ENCODE results near the gene KRTAP1-4. TPM values are rescaled to one million over a fixed set of nuclear protein-coding genes. Genes with fewer than 3 reads are reported as not detected.

Gene KRTAP1-4
- polyA plus RNA-seq, 3 donors, result not detected

DNA sequence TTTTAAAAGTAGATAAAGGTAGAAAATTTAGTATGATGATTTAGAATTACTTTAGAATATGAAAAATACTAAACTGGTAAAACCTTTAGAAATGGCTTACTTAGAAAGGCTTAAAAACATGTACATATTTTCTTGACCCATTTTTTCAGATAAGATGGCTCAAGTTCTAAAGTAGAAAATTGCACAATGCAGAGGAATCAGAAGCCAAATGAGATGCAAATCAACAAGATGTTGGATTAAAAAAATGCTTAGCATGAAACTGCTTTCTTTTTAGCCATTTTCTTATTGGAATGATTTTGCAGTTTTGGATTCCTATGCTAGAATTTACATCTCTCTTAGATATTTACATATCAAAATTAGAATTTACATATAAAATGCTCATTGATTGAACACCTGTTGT lies 19.6 kb downstream of the KRTAP1-4 start:
- Histone ChIP-seq H3K4me3 (replicated peaks in 1 of 3; ENCODE audit: low read depth in 2 of 3, low read length in 3 of 3) (no peak overlapping the region), H3K79me2 (ENCODE audit: insufficient read depth, low read length) (no peaks in the 10 kb centered on the region), H3K4me1 (ENCODE audit: control insufficient read depth in 1 of 2, insufficient read depth in 2 of 2, low read length in 2 of 2) (no peaks in the 10 kb centered on the region), H3K36me3 (replicated peaks in 1 of 2; ENCODE audit: control insufficient read depth in 1 of 2, insufficient read depth in 2 of 2, low read length in 2 of 2) (no peaks in the 10 kb centered on the region), H3K9me3 (replicated peaks in 1 of 2; ENCODE audit: control insufficient read depth in 1 of 2, insufficient read depth in 1 of 2, low read length in 2 of 2) (no peaks in the 10 kb centered on the region), H3K9ac (ENCODE audit: insufficient read depth, low read length, poor library complexity, severe bottlenecking) (no peak overlapping the region), H3K27ac (ENCODE audit: low read depth in 1 of 2, low read length in 2 of 2) (no peak overlapping the region), H2AFZ (ENCODE audit: insufficient read depth, low read depth, low read length, poor library complexity, severe bottlenecking) (no peak overlapping the region), H4K20me1 (ENCODE audit: insufficient read depth, low read length) (no peaks in the 10 kb centered on the region), H3K4me2 (replicated peaks; ENCODE audit: extremely low read depth, low read length, poor library complexity, severe bottlenecking) (no peak overlapping the region), H3K27me3 (ENCODE audit: control insufficient read depth in 2 of 2, insufficient read depth in 2 of 2, low read length in 2 of 2) (no peaks in the 10 kb centered on the region)
- intact Hi-C loops (cut with micrococcal nuclease), result no loop called here
- DNase-seq, result no peak
- Mint-ChIP-seq H3K4me3 (no peak overlapping the region), H3K36me3 (no peaks in the 10 kb centered on the region), H3K4me1 (no peaks in the 10 kb centered on the region), H3K27ac (no peak overlapping the region), H3K27me3 (ENCODE audit: low read depth in 3 of 3) (peaks cover 0 to 3% (median 3%) of the 10 kb centered on the region in 3 donors), H3K9me3 (peaks cover 0 to 2% (median 0%) of the 10 kb centered on the region in 7 donors)
- TF ChIP-seq, protein P1, sequence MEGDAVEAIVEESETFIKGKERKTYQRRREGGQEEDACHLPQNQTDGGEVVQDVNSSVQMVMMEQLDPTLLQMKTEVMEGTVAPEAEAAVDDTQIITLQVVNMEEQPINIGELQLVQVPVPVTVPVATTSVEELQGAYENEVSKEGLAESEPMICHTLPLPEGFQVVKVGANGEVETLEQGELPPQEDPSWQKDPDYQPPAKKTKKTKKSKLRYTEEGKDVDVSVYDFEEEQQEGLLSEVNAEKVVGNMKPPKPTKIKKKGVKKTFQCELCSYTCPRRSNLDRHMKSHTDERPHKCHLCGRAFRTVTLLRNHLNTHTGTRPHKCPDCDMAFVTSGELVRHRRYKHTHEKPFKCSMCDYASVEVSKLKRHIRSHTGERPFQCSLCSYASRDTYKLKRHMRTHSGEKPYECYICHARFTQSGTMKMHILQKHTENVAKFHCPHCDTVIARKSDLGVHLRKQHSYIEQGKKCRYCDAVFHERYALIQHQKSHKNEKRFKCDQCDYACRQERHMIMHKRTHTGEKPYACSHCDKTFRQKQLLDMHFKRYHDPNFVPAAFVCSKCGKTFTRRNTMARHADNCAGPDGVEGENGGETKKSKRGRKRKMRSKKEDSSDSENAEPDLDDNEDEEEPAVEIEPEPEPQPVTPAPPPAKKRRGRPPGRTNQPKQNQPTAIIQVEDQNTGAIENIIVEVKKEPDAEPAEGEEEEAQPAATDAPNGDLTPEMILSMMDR (IDR thresholded peaks at IDR 0.05), result no peak

DNA sequence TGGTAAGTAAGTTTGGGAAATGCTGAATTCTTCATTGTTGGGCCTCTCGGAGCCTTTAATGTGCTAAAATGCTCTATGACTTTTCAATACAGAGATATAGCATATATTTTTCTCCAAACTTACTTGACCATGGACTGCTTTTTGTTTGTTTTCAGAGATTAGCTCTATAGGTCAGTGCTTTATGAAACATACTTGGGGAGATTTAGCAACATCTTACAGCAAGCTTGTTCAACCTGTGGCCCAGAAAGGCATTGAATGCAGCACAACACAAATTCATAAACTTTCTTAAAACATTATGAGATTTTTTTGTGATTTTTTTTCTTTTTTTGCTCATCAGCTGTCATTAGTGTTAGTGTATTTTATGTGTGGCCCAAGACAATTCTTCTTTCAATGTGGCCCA lies 20.1 kb downstream of the KRTAP1-4 start:
- Histone ChIP-seq H3K4me1 (ENCODE audit: control insufficient read depth in 1 of 2, insufficient read depth in 2 of 2, low read length in 2 of 2) (no peaks in the 10 kb centered on the region), H3K79me2 (ENCODE audit: insufficient read depth, low read length) (no peaks in the 10 kb centered on the region), H3K27ac (ENCODE audit: low read depth in 1 of 2, low read length in 2 of 2) (no peak overlapping the region), H3K36me3 (replicated peaks in 1 of 2; ENCODE audit: control insufficient read depth in 1 of 2, insufficient read depth in 2 of 2, low read length in 2 of 2) (no peaks in the 10 kb centered on the region), H3K4me3 (replicated peaks in 1 of 3; ENCODE audit: low read depth in 2 of 3, low read length in 3 of 3) (no peak overlapping the region), H4K20me1 (ENCODE audit: insufficient read depth, low read length) (no peaks in the 10 kb centered on the region), H3K4me2 (replicated peaks; ENCODE audit: extremely low read depth, low read length, poor library complexity, severe bottlenecking) (no peak overlapping the region), H3K27me3 (ENCODE audit: control insufficient read depth in 2 of 2, insufficient read depth in 2 of 2, low read length in 2 of 2) (no peaks in the 10 kb centered on the region), H3K9me3 (replicated peaks in 1 of 2; ENCODE audit: control insufficient read depth in 1 of 2, insufficient read depth in 1 of 2, low read length in 2 of 2) (no peaks in the 10 kb centered on the region), H2AFZ (ENCODE audit: insufficient read depth, low read depth, low read length, poor library complexity, severe bottlenecking) (no peak overlapping the region), H3K9ac (ENCODE audit: insufficient read depth, low read length, poor library complexity, severe bottlenecking) (no peak overlapping the region)
- Mint-ChIP-seq H3K27ac (no peak overlapping the region), H3K4me3 (no peak overlapping the region), H3K36me3 (no peaks in the 10 kb centered on the region), H3K9me3 (peaks cover 0 to 2% (median 0%) of the 10 kb centered on the region in 7 donors), H3K4me1 (no peaks in the 10 kb centered on the region), H3K27me3 (ENCODE audit: low read depth in 3 of 3) (peaks cover 0 to 3% (median 3%) of the 10 kb centered on the region in 3 donors)
- intact Hi-C loops (cut with micrococcal nuclease), result no loop called here
- no CpG with 5 or more reads among the region's 1 CpG for WGBS (ENCODE audit: insufficient coverage)
- no peak for DNase-seq
- TF ChIP-seq, protein P1 (IDR thresholded peaks at IDR 0.05), result no peak
